Kidney tubule cell (primary cell): Measurements from ENCODE around the gene APBB1IP.
"Not testable (repeated sequence)": the region's sequence is repeated elsewhere in the genome, so short reads cannot be mapped to it uniquely, and the experiment has no call there.

ENCODE experiments used
- DNase-seq: peaks from one replicate; pipeline ENCODE4 v3.0.0-alpha.2; 2018; ENCODE audit warnings: low spot score

Gene APBB1IP

GRCh38 chr10:26556748-26557640, 118.9 kb downstream of the APBB1IP start:
- peak; percentile 60 for DNase-seq

GRCh38 chr10:26557641-26558014, 119.5 kb downstream of the APBB1IP start:
- DNase-seq: peak; percentile 57

GRCh38 chr10:26566525-26567350, 128.6 kb downstream of the APBB1IP start:
- no peak for DNase-seq

- no peak for DNase-seq
Measured at GRCh38 chr10:26567351-26567721, 129.2 kb downstream of the APBB1IP start.

GRCh38 chr10:26571655-26572054, 133.5 kb downstream of the APBB1IP start:
- no peak for DNase-seq

GRCh38 chr10:26573674-26574073, 135.5 kb downstream of the APBB1IP start:
- no peak for DNase-seq

- DNase-seq: peak; percentile 43
Measured at GRCh38 chr10:26574783-26575182, 136.6 kb downstream of the APBB1IP start.

GRCh38 chr10:26578371-26578770, 140.2 kb downstream of the APBB1IP start:
- DNase-seq: peak; percentile 12

GRCh38 chr10:26579256-26580063, 141.3 kb downstream of the APBB1IP start:
- no peak for DNase-seq

GRCh38 chr10:26586211-26586610, 148.1 kb downstream of the APBB1IP start:
- DNase-seq: no peak

GRCh38 chr10:26588611-26589010, 150.5 kb downstream of the APBB1IP start:
- no peak for DNase-seq

- DNase-seq: not testable (repeated sequence)
Measured at GRCh38 chr10:26589813-26590212, 151.7 kb downstream of the APBB1IP start.

- DNase-seq: no peak
Measured at GRCh38 chr10:26593896-26594295, 155.8 kb downstream of the APBB1IP start.

GRCh38 chr10:26603283-26603682, 165.1 kb downstream of the APBB1IP start:
- peak; percentile 48 for DNase-seq

GRCh38 chr10:26604320-26605093, 166.4 kb downstream of the APBB1IP start:
- DNase-seq: not testable (repeated sequence)

- peak; percentile 9 for DNase-seq
Measured at GRCh38 chr10:26606389-26606877, 168.3 kb downstream of the APBB1IP start.

GRCh38 chr10:26612151-26612915, 174.2 kb downstream of the APBB1IP start:
- DNase-seq: no peak
